Measurements from ENCODE around the gene ADAM12. TPM values are rescaled to one million over a fixed set of nuclear protein-coding genes. Genes with fewer than 3 reads are reported as not detected.
"Not testable (repeated sequence)": the region's sequence is repeated elsewhere in the genome, so short reads cannot be mapped to it uniquely, and the experiment has no call there.

ADAM12 gene
- total RNA-seq, 4 donors from 2014 or later: under 0.01 to 60.8 (median 0.64) TPM; not detected in 1

DNA sequence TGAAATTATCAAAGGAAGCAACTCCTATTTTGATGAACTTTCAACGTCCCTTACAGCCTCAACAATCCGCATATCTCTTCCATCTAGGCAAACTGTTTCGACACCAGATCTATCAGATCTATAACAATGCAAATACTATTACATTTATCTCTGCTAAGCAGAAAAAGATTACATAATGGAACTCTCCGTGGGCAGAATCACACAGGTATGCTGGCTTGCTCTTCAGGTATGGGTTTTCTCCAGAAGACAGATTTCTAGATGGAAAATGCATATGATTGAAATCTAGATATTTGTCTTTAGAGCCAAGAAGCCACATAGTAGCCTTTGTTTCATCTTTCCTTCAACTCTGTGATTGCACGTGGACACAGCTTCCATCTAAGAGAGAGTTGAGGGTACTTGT lies 38.6 kb downstream of the ADAM12 start:
- Histone ChIP-seq H3K36me3 (no peaks in the 10 kb centered on the region), H3K4me1 (no peaks in the 10 kb centered on the region), H3K27me3 (no peaks in the 10 kb centered on the region), H3K27ac (no peak overlapping the region), H3K9me3 (no peaks in the 10 kb centered on the region), H3K4me3 (no peak overlapping the region)
- no peak for DNase-seq
- no peak for TF ChIP-seq POLR2A (IDR thresholded peaks at IDR 0.05)
- TF ChIP-seq CTCF (IDR thresholded peaks at IDR 0.05): no peak
- intact Hi-C loops (cut with DNase I; ENCODE audit: low total_unique reads): no loop called here

- Histone ChIP-seq H3K27ac (no peak overlapping the region), H3K27me3 (no peaks in the 10 kb centered on the region), H3K9me3 (no peaks in the 10 kb centered on the region), H3K4me3 (no peak overlapping the region), H3K4me1 (no peaks in the 10 kb centered on the region), H3K36me3 (no peaks in the 10 kb centered on the region)
- no peak for DNase-seq
- TF ChIP-seq POLR2A (IDR thresholded peaks at IDR 0.05) (no peak), CTCF (IDR thresholded peaks at IDR 0.05) (no peak)
- intact Hi-C loops (cut with DNase I; ENCODE audit: low total_unique reads): no loop called here
Measured at GRCh38 chr10:126349101-126349500, 39.2 kb downstream of the ADAM12 start.

DNA sequence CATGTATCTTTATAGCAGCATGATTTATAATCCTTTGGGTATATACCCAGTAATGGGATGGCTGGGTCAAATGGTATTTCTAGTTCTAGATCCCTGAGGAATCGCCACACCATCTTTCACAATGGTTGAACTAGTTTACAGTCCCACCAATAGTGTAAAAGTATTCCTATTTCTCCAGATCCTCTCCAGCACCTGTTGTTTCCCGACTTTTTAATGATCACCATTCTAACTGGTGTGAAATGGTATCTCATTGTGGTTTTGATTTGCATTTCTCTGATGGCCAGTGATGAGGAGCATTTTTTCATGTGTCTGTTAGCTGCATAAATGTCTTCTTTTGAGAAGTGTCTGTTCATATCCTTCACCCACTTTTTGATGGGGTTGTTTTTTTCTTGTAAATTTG lies 44.8 kb downstream of the ADAM12 start:
- H3K9me3 ChIP-seq; intact Hi-C loops (cut with DNase I; ENCODE audit: low total_unique reads); H3K4me1 ChIP-seq; H3K4me3 ChIP-seq; H3K27me3 ChIP-seq; H3K36me3 ChIP-seq; DNase-seq; H3K27ac ChIP-seq: not testable (repeated sequence)

DNA sequence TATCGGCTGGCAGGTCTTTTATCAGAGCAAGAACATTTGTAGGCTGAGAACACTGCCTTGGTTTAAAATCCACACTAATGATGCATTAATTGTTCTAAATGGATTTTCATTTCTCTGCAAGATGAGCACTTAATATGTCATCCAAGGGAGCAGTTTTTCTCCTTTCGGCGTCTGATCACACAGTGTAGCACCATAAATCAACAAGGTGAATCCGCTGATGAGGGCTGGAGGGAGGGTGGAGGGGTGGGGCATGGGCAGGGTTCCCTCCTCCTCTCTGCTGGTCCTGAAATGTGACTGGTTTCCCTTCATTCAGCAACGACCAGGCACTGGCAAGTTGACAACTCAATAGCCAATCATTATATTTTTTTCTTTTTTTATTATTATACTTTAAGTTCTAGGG lies 45.6 kb downstream of the ADAM12 start:
- intact Hi-C loops (cut with DNase I; ENCODE audit: low total_unique reads): no loop called here
- Histone ChIP-seq H3K4me3 (no peak overlapping the region), H3K36me3 (no peaks in the 10 kb centered on the region), H3K9me3 (no peaks in the 10 kb centered on the region), H3K4me1 (no peaks in the 10 kb centered on the region), H3K27ac (no peak overlapping the region), H3K27me3 (no peaks in the 10 kb centered on the region)
- no peak for TF ChIP-seq CTCF (IDR thresholded peaks at IDR 0.05)
- TF ChIP-seq POLR2A (IDR thresholded peaks at IDR 0.05): no peak
- DNase-seq: no peak

DNA sequence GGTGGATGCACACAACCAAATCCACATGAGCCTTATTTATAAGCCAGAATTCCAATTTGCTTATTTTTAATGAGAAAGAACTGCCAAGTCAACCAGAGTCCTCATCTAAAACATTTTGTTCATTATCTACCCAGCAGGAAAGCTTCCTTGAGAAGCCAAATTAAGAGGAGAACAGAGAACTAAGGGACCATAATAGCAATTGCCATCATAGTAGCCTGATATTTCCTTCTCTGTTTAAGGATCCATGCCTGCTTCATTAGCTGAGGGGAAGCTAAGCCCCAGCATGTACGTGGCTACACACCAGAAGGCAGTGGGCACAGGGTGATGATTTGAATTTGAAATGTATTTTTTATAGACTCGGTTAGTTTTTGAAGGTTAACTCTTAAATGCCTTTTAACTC lies 46.8 kb downstream of the ADAM12 start:
- no peaks in the 10 kb centered on the region for H3K36me3 ChIP-seq
- H3K27ac ChIP-seq: no peak overlapping the region
- DNase-seq: no peak
- TF ChIP-seq POLR2A (IDR thresholded peaks at IDR 0.05): no peak
- TF ChIP-seq CTCF (IDR thresholded peaks at IDR 0.05): no peak
- H3K4me1 ChIP-seq: no peaks in the 10 kb centered on the region
- intact Hi-C loops (cut with DNase I; ENCODE audit: low total_unique reads): no loop called here
- no peaks in the 10 kb centered on the region for H3K27me3 ChIP-seq
- no peaks in the 10 kb centered on the region for H3K9me3 ChIP-seq
- H3K4me3 ChIP-seq: no peak overlapping the region

DNA sequence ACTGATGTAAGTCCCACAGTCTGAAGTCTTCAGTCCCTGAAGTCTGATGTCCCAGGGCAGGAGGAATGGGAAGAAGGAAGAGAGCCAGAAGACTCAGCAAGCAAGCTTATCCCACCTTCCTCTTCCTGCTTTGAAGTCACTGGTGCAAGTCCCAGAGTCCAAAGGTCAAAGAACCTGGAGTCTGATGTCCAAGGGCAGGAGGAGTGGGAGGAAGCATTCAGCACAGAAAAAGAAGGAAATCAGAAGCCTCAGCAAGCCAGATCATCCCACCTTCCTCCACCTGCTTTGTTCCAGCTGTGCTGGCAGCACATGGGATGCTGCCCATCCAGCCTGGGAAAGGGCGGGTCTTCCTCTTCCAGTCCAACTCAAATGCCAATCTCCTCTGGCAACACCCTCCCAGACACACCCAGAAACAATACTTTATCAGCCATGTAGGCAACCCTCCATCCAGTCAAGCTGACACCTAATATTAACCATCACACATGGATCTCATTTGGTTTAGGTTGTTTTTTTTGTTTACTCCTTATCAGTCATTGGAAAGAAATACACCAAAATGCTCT lies 50.9 kb downstream of the ADAM12 start:
- no peaks in the 10 kb centered on the region for H3K9me3 ChIP-seq
- TF ChIP-seq CTCF (IDR thresholded peaks at IDR 0.05) (no peak), POLR2A (IDR thresholded peaks at IDR 0.05) (no peak)
- H3K36me3 ChIP-seq: no peaks in the 10 kb centered on the region
- H3K4me1 ChIP-seq: no peaks in the 10 kb centered on the region
- no peaks in the 10 kb centered on the region for H3K27me3 ChIP-seq
- H3K27ac ChIP-seq: no peak overlapping the region
- intact Hi-C loops (cut with DNase I; ENCODE audit: low total_unique reads): no loop called here
- no peak overlapping the region for H3K4me3 ChIP-seq
- DNase-seq: no peak

Measured in uterus (tissue), 4 donors.